Osteoblast (primary cell): ENCODE data around the gene ANTXR1. TPM values are rescaled to one million over a fixed set of nuclear protein-coding genes. Genes with fewer than 3 reads are reported as not detected.

Experiments used
- DNase-seq: peaks from one replicate; pipeline ENCODE4 v3.0.0; 2011; ENCODE audit warnings: low spot score, mixed read lengths; ENCODE audit not compliant: insufficient read length; ENCODE audit errors: missing footprints
- H2AFZ ChIP-seq: 2 replicates; pipeline ENCODE4 v1.6.0; 2011; ENCODE audit warnings: mild to moderate bottlenecking, low read length
- H3K27ac ChIP-seq: 2 replicates; pipeline ENCODE4 v1.5.1; 2011; ENCODE audit warnings: mild to moderate bottlenecking, low read depth, low read length, moderate library complexity
- H3K27me3 ChIP-seq: 2 replicates; pipeline ENCODE4 v1.6.0; 2012; ENCODE audit warnings: mild to moderate bottlenecking, control low read depth, inconsistent platforms, low read length, moderate library complexity; ENCODE audit not compliant: insufficient read depth
- H3K36me3 ChIP-seq: 2 replicates; pipeline ENCODE4 v1.5.1; 2011; ENCODE audit warnings: mild to moderate bottlenecking, low read length, control low read depth, moderate library complexity; ENCODE audit not compliant: insufficient read depth
- H3K4me1 ChIP-seq: 2 replicates; pipeline ENCODE4 v1.5.1; 2011; ENCODE audit warnings: mild to moderate bottlenecking, low read length, control low read depth, moderate library complexity; ENCODE audit not compliant: insufficient read depth
- H3K4me2 ChIP-seq: 2 replicates; pipeline ENCODE4 v1.6.0; 2011; ENCODE audit warnings: mild to moderate bottlenecking, low read length; ENCODE audit not compliant: insufficient read depth
- H3K4me3 ChIP-seq: fragments of 200-600 bp; sonication (generic); 3 replicates; pipeline ENCODE4 v1.5.1; 2012; ENCODE audit warnings: mild to moderate bottlenecking, low read length, inconsistent platforms; ENCODE audit not compliant: insufficient read depth
- H3K79me2 ChIP-seq: 2 replicates; pipeline ENCODE4 v1.6.0; 2012; ENCODE audit warnings: mild to moderate bottlenecking, low read length, control low read depth, inconsistent platforms; ENCODE audit not compliant: insufficient read depth
- H3K9me3 ChIP-seq: 2 replicates; pipeline ENCODE4 v1.5.1; 2011; ENCODE audit warnings: low read depth, low read length, control low read depth
- H4K20me1 ChIP-seq: 2 replicates; pipeline ENCODE4 v1.6.0; 2012; ENCODE audit warnings: mild to moderate bottlenecking, low read length, control low read depth; ENCODE audit not compliant: insufficient read depth
- CTCF ChIP-seq: IDR thresholded peaks from 2 replicates; pipeline ENCODE4 v1.5.1; 2011; ENCODE audit warnings: mild to moderate bottlenecking, low read depth, low read length, moderate library complexity; ENCODE audit errors: extremely low read depth
- total RNA-seq: library from RNA; depleted of rRNA; stranded (reverse); fragments of >200 nt; gene quantifications from 2 replicates; pipeline ENCODE4 v1.2.3, GENCODE V29; 2012

Gene ANTXR1
- total RNA-seq, 1 donor = 123 TPM

GRCh38 chr2:69177785-69178636 is 165.0 kb downstream of the ANTXR1 start:
- H3K36me3 ChIP-seq = peaks cover 15% of the 10 kb centered on the region
- peak overlapping the region; percentile 21 for H2AFZ ChIP-seq
- peak overlapping the region; percentile 78 for H3K4me2 ChIP-seq
- H3K4me1 ChIP-seq = peaks cover 21% of the 10 kb centered on the region
- peak overlapping the region; percentile 99 for H3K27ac ChIP-seq
- peak overlapping the region; percentile 47 for H3K4me3 ChIP-seq
- no peaks in the 10 kb centered on the region for H3K79me2 ChIP-seq
- TF ChIP-seq CTCF = no peak
- H3K27me3 ChIP-seq = no peaks in the 10 kb centered on the region
- H4K20me1 ChIP-seq = no peaks in the 10 kb centered on the region
- peak; percentile 86 for DNase-seq
- H3K9me3 ChIP-seq = no peaks in the 10 kb centered on the region

GRCh38 chr2:69178756-69179155 is 165.8 kb downstream of the ANTXR1 start:
- H4K20me1 ChIP-seq = no peaks in the 10 kb centered on the region
- H3K4me1 ChIP-seq = peaks cover 21% of the 10 kb centered on the region
- no peak for DNase-seq
- H3K36me3 ChIP-seq = peaks cover 17% of the 10 kb centered on the region
- no peaks in the 10 kb centered on the region for H3K27me3 ChIP-seq
- no peaks in the 10 kb centered on the region for H3K79me2 ChIP-seq
- H3K27ac ChIP-seq = peak overlapping the region; percentile 99
- H3K9me3 ChIP-seq = no peaks in the 10 kb centered on the region
- no peak for TF ChIP-seq CTCF
- no peak overlapping the region for H3K4me2 ChIP-seq
- H3K4me3 ChIP-seq = no peak overlapping the region
- H2AFZ ChIP-seq = no peak overlapping the region

GRCh38 chr2:69180227-69180626 is 167.2 kb downstream of the ANTXR1 start:
- no peak for TF ChIP-seq CTCF
- Histone ChIP-seq H3K79me2 (no peaks in the 10 kb centered on the region), H3K9me3 (no peaks in the 10 kb centered on the region), H3K36me3 (peaks cover 29% of the 10 kb centered on the region), H3K27ac (no peak overlapping the region), H3K27me3 (no peaks in the 10 kb centered on the region), H3K4me3 (no peak overlapping the region), H3K4me2 (no peak overlapping the region), H2AFZ (no peak overlapping the region), H3K4me1 (peaks cover 21% of the 10 kb centered on the region), H4K20me1 (no peaks in the 10 kb centered on the region)
- no peak for DNase-seq

GRCh38 chr2:69180974-69181373 is 168.0 kb downstream of the ANTXR1 start:
- Histone ChIP-seq H4K20me1 (no peaks in the 10 kb centered on the region), H3K9me3 (no peaks in the 10 kb centered on the region), H3K4me2 (no peak overlapping the region), H3K27ac (no peak overlapping the region), H3K36me3 (peaks cover 29% of the 10 kb centered on the region), H3K79me2 (no peaks in the 10 kb centered on the region), H2AFZ (no peak overlapping the region), H3K4me1 (peaks cover 27% of the 10 kb centered on the region), H3K27me3 (no peaks in the 10 kb centered on the region), H3K4me3 (no peak overlapping the region)
- TF ChIP-seq CTCF = no peak
- DNase-seq = no peak
